Mesendoderm (in vitro differentiated cells): ENCODE data around the gene EXD2.
"Not testable (repeated sequence)": the region's sequence is repeated elsewhere in the genome, so short reads cannot be mapped to it uniquely, and the experiment has no call there.

Experiments used
- DNase-seq: peaks from one replicate; pipeline ENCODE4 v3.0.0; 2013
- H2AK5ac ChIP-seq: 2 replicates; pipeline ENCODE4 v1.6.1; 2013; ENCODE audit warnings: low read length, inconsistent platforms
- H2BK120ac ChIP-seq: 2 replicates; pipeline ENCODE4 v1.6.1; 2013; ENCODE audit warnings: low read depth, mild to moderate bottlenecking, low read length, moderate library complexity, mixed read lengths
- H2BK15ac ChIP-seq: replicated peaks from 2 replicates; pipeline ENCODE4 v1.6.1; 2013; ENCODE audit warnings: low read depth, mild to moderate bottlenecking, moderate library complexity
- H2BK5ac ChIP-seq: 2 replicates; pipeline ENCODE4 v1.6.1; 2013; ENCODE audit warnings: low read length, inconsistent platforms
- H3K18ac ChIP-seq: 2 replicates; pipeline ENCODE4 v1.6.1; 2013; ENCODE audit warnings: mild to moderate bottlenecking, low read length, mixed read lengths
- H3K23ac ChIP-seq: one replicate; pipeline ENCODE4 v1.6.1; 2013; ENCODE audit warnings: low read length
- H3K27ac ChIP-seq: 2 replicates; pipeline ENCODE4 v1.5.1; 2013; ENCODE audit warnings: low read depth, mild to moderate bottlenecking, inconsistent platforms, low read length, moderate library complexity
- H3K27me3 ChIP-seq: 2 replicates; pipeline ENCODE4 v1.6.1; 2013; ENCODE audit warnings: low read length, control low read depth, mild to moderate bottlenecking, inconsistent platforms; ENCODE audit not compliant: insufficient read depth, poor library complexity
- H3K36me3 ChIP-seq: 2 replicates; pipeline ENCODE4 v1.6.1; 2013; ENCODE audit warnings: low read length, inconsistent platforms; ENCODE audit not compliant: control insufficient read depth, insufficient read depth
- H3K4ac ChIP-seq: one replicate; pipeline ENCODE4 v1.6.1; 2013; ENCODE audit warnings: low read depth, mild to moderate bottlenecking, low read length, moderate library complexity
- H3K4me1 ChIP-seq: 2 replicates; pipeline ENCODE4 v1.6.1; 2013; ENCODE audit warnings: low read depth, low read length, inconsistent platforms; ENCODE audit not compliant: control insufficient read depth
- H3K4me2 ChIP-seq: 2 replicates; pipeline ENCODE4 v1.6.1; 2013; ENCODE audit warnings: low read length
- H3K4me3 ChIP-seq: 2 replicates; pipeline ENCODE4 v1.5.1; 2013; ENCODE audit warnings: mild to moderate bottlenecking, low read length
- H3K56ac ChIP-seq: one replicate; pipeline ENCODE4 v1.6.1; 2013; ENCODE audit warnings: low read length
- H3K79me1 ChIP-seq: 2 replicates; pipeline ENCODE4 v1.6.1; 2013; ENCODE audit warnings: low read length, inconsistent platforms
- H3K79me2 ChIP-seq: 2 replicates; pipeline ENCODE4 v1.6.1; 2013; ENCODE audit warnings: mild to moderate bottlenecking, low read length; ENCODE audit not compliant: control insufficient read depth, insufficient read depth
- H3K9ac ChIP-seq: 2 replicates; pipeline ENCODE4 v1.6.1; 2013; ENCODE audit warnings: low read length, inconsistent platforms
- H4K5ac ChIP-seq: one replicate; pipeline ENCODE4 v1.6.1; 2013; ENCODE audit warnings: low read length
- H4K8ac ChIP-seq: one replicate; pipeline ENCODE4 v1.6.1; 2013; ENCODE audit warnings: low read depth, mild to moderate bottlenecking, control low read depth, low read length, moderate library complexity
- WGBS: extraction: QIAGEN DNeasy Blood & Tissue Kit; methylation state at CpG from one replicate; pipeline ENCODE4 v1.1.7; 2013; ENCODE audit warnings: low lambda C conversion rate, missing lambda C conversion rate; ENCODE audit not compliant: insufficient coverage; ENCODE audit errors: extremely low coverage; 5-methylcytosine and 5-hydroxymethylcytosine counted together

EXD2 gene

GRCh38 chr14:69270795-69271708 is 79.8 kb downstream of the EXD2 start:
- Histone ChIP-seq H3K4me1 (no peaks in the 10 kb centered on the region), H3K27me3 (no peaks in the 10 kb centered on the region), H3K4me2 (no peak overlapping the region), H2BK5ac (no peak overlapping the region), H2AK5ac (no peak overlapping the region), H3K4ac (no peak overlapping the region), H3K9ac (no peak overlapping the region), H3K23ac (no peak overlapping the region), H3K27ac (no peak overlapping the region), H4K5ac (no peak overlapping the region), H3K79me2 (no peaks in the 10 kb centered on the region), H3K79me1 (no peaks in the 10 kb centered on the region), H3K56ac (no peak overlapping the region), H3K18ac (no peak overlapping the region), H3K4me3 (no peak overlapping the region), H2BK120ac (no peak overlapping the region), H4K8ac (no peak overlapping the region), H2BK15ac (no peak overlapping the region), H3K36me3 (no peaks in the 10 kb centered on the region)
- WGBS = no CpG with 5 or more reads among the region's 21 CpGs
- no peak for DNase-seq

GRCh38 chr14:69274321-69274720 is 83.0 kb downstream of the EXD2 start:
- Histone ChIP-seq H3K23ac (no peak overlapping the region), H3K79me2 (no peaks in the 10 kb centered on the region), H2BK5ac (no peak overlapping the region), H2AK5ac (no peak overlapping the region), H3K4me2 (no peak overlapping the region), H4K5ac (no peak overlapping the region), H2BK15ac (no peak overlapping the region), H3K18ac (no peak overlapping the region), H3K9ac (no peak overlapping the region), H3K79me1 (no peaks in the 10 kb centered on the region), H3K56ac (no peak overlapping the region), H3K4me1 (no peaks in the 10 kb centered on the region), H3K4me3 (no peak overlapping the region), H4K8ac (no peak overlapping the region), H3K27ac (no peak overlapping the region), H3K27me3 (no peaks in the 10 kb centered on the region), H3K36me3 (no peaks in the 10 kb centered on the region), H2BK120ac (no peak overlapping the region), H3K4ac (no peak overlapping the region)
- no CpG with 5 or more reads among the region's 2 CpGs for WGBS
- no peak for DNase-seq

- Histone ChIP-seq H3K36me3 (no peaks in the 10 kb centered on the region), H2BK15ac (no peak overlapping the region), H3K23ac (no peak overlapping the region), H2BK120ac (no peak overlapping the region), H3K79me1 (no peaks in the 10 kb centered on the region), H3K4ac (no peak overlapping the region), H3K18ac (no peak overlapping the region), H3K27me3 (no peaks in the 10 kb centered on the region), H3K9ac (no peak overlapping the region), H3K27ac (no peak overlapping the region), H3K4me3 (no peak overlapping the region), H4K8ac (no peak overlapping the region), H2AK5ac (no peak overlapping the region), H4K5ac (no peak overlapping the region), H2BK5ac (no peak overlapping the region), H3K4me1 (no peaks in the 10 kb centered on the region), H3K56ac (no peak overlapping the region), H3K79me2 (no peaks in the 10 kb centered on the region), H3K4me2 (no peak overlapping the region)
- no CpG with 5 or more reads among the region's 2 CpGs for WGBS
- DNase-seq = no peak
Measured at GRCh38 chr14:69275331-69275730, 84.0 kb downstream of the EXD2 start.

- H2BK120ac ChIP-seq, DNase-seq, H4K8ac ChIP-seq, H2BK5ac ChIP-seq, H3K36me3 ChIP-seq, H4K5ac ChIP-seq, H3K23ac ChIP-seq, H3K79me1 ChIP-seq, H3K27me3 ChIP-seq, H3K9ac ChIP-seq, H3K4ac ChIP-seq, H3K79me2 ChIP-seq, H2BK15ac ChIP-seq, H3K18ac ChIP-seq, H3K27ac ChIP-seq, H3K4me2 ChIP-seq, H3K4me1 ChIP-seq, H3K4me3 ChIP-seq, H2AK5ac ChIP-seq, H3K56ac ChIP-seq: not testable (repeated sequence)
- WGBS = no CpG with 5 or more reads among the region's 3 CpGs
Measured at GRCh38 chr14:69277356-69277755, 86.1 kb downstream of the EXD2 start.

- no peaks in the 10 kb centered on the region for H3K36me3 ChIP-seq
- H2BK5ac ChIP-seq = no peak overlapping the region
- no peak overlapping the region for H4K8ac ChIP-seq
- H3K4me1 ChIP-seq = no peaks in the 10 kb centered on the region
- no peak overlapping the region for H3K4me3 ChIP-seq
- no peak overlapping the region for H3K23ac ChIP-seq
- H3K4ac ChIP-seq = no peak overlapping the region
- no peak for DNase-seq
- H3K79me1 ChIP-seq = no peaks in the 10 kb centered on the region
- H4K5ac ChIP-seq = no peak overlapping the region
- H2AK5ac ChIP-seq = no peak overlapping the region
- H3K79me2 ChIP-seq = no peaks in the 10 kb centered on the region
- H2BK15ac ChIP-seq = no peak overlapping the region
- WGBS = no CpG with 5 or more reads among the region's 9 CpGs
- no peaks in the 10 kb centered on the region for H3K27me3 ChIP-seq
- no peak overlapping the region for H3K9ac ChIP-seq
- H3K56ac ChIP-seq = no peak overlapping the region
- H2BK120ac ChIP-seq = no peak overlapping the region
- no peak overlapping the region for H3K18ac ChIP-seq
- no peak overlapping the region for H3K27ac ChIP-seq
- no peak overlapping the region for H3K4me2 ChIP-seq
Measured at GRCh38 chr14:69280746-69281291, 89.5 kb downstream of the EXD2 start.
